Keratinocyte (primary cell): ENCODE results near the gene SPEF1.

Experiments
- EZH2 ChIP-seq: IDR thresholded peaks from one replicate; pipeline ENCODE4 v1.6.1; 2012; ENCODE audit warnings: inconsistent platforms, mild to moderate bottlenecking, low read length, moderate library complexity
- TF ChIP-seq, protein P1 (sequence below), 3 experiments: IDR thresholded peaks in 1 of 3; conservative IDR thresholded peaks in 1 of 3; optimal IDR thresholded peaks in 1 of 3; 2 replicates in 2 of 3; 3 replicates in 1 of 3; pipeline versions ENCODE3 to v1.5.1; 2011; ENCODE audit warnings: low read length in 3 of 3, mild to moderate bottlenecking in 3 of 3, moderate library complexity in 2 of 3, control low read depth in 1 of 3, inconsistent platforms in 1 of 3; ENCODE audit not compliant: insufficient read depth in 2 of 3; ENCODE audit errors: extremely low read depth in 1 of 3

DNA sequence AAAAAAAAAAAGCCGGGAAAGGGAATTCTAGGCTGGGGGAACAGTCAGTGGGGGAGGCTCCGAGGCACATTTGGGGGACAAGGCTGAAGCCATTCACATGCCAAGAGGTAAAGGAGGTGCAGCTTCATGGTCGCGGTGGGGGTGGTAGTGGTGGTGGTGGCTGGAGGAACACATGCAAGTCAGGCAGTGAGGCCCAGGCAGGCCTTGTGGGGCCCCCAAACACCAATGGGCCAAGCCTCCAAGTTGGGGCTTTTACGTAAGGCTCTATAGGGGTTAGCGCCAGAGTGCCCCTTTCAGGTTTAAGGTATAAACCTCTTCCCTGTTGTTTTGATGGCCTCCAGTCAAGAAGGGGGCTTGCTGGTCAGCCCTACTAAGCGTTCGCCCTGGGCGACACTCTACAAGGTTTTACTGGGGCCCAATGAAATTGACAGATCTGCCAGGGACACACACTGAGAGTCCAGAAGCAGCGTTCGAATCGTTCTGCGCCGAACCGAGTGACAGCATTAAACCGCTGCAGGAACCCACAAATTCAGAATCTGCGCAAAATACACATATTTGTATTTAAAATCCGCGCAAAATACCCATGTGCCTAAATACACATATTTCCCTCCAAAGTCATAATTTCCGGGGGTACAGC is 38.3 kb upstream of the SPEF1 start:
- TF ChIP-seq, protein P1, sequence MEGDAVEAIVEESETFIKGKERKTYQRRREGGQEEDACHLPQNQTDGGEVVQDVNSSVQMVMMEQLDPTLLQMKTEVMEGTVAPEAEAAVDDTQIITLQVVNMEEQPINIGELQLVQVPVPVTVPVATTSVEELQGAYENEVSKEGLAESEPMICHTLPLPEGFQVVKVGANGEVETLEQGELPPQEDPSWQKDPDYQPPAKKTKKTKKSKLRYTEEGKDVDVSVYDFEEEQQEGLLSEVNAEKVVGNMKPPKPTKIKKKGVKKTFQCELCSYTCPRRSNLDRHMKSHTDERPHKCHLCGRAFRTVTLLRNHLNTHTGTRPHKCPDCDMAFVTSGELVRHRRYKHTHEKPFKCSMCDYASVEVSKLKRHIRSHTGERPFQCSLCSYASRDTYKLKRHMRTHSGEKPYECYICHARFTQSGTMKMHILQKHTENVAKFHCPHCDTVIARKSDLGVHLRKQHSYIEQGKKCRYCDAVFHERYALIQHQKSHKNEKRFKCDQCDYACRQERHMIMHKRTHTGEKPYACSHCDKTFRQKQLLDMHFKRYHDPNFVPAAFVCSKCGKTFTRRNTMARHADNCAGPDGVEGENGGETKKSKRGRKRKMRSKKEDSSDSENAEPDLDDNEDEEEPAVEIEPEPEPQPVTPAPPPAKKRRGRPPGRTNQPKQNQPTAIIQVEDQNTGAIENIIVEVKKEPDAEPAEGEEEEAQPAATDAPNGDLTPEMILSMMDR (optimal IDR thresholded peaks at IDR 0.05 in 1 of 3, IDR thresholded peaks at IDR 0.05 in 1 of 3, conservative IDR thresholded peaks at IDR 0.05 in 1 of 3; ENCODE audit: extremely low read depth in 1 of 3, insufficient read depth in 2 of 3, low read length in 3 of 3) = no peak
- TF ChIP-seq EZH2 = no peak
